ENCODE results near the gene LPCAT1.

GRCh38 chr5:1483064-1483463, 40.7 kb downstream of the LPCAT1 start:
- TF ChIP-seq POLR2AphosphoS5 (IDR thresholded peaks at IDR 0.05; ENCODE audit: low read depth, low read length) = no peak
- no peak for TF ChIP-seq ZFX (IDR thresholded peaks at IDR 0.05)
- TF ChIP-seq EZH2 (IDR thresholded peaks at IDR 0.05) = no peak
- TF ChIP-seq, protein P1, sequence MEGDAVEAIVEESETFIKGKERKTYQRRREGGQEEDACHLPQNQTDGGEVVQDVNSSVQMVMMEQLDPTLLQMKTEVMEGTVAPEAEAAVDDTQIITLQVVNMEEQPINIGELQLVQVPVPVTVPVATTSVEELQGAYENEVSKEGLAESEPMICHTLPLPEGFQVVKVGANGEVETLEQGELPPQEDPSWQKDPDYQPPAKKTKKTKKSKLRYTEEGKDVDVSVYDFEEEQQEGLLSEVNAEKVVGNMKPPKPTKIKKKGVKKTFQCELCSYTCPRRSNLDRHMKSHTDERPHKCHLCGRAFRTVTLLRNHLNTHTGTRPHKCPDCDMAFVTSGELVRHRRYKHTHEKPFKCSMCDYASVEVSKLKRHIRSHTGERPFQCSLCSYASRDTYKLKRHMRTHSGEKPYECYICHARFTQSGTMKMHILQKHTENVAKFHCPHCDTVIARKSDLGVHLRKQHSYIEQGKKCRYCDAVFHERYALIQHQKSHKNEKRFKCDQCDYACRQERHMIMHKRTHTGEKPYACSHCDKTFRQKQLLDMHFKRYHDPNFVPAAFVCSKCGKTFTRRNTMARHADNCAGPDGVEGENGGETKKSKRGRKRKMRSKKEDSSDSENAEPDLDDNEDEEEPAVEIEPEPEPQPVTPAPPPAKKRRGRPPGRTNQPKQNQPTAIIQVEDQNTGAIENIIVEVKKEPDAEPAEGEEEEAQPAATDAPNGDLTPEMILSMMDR (IDR thresholded peaks at IDR 0.05 in 2 of 3, conservative IDR thresholded peaks at IDR 0.05 in 1 of 3; ENCODE audit: borderline replicate concordance in 1 of 3, insufficient read depth in 1 of 3, low read depth in 2 of 3, low read length in 2 of 3) = no peak
- TF ChIP-seq SIN3A (IDR thresholded peaks at IDR 0.05; ENCODE audit: low read depth) = no peak
- no peak for TF ChIP-seq POLR2A (IDR thresholded peaks at IDR 0.05; ENCODE audit: borderline replicate concordance, extremely low read depth, insufficient read depth, insufficient read length)

Measured in HCT116 (cell line).